ENCODE data around the gene PEX5L. TPM values are rescaled to one million over a fixed set of nuclear protein-coding genes. Genes with fewer than 3 reads are reported as not detected.

Gene PEX5L
- total RNA-seq, 2 experiments from 2014 or later: not detected

- no peaks in the 10 kb centered on the region for H3K4me1 ChIP-seq (ENCODE audit: insufficient read depth, low read length)
- H3K27ac Mint-ChIP-seq: no peak overlapping the region
- CTCF ChIA-PET: no interaction called here
- no peak for TF ChIP-seq CTCF (IDR thresholded peaks at IDR 0.05)
- intact Hi-C loops (cut with DNase I, micrococcal nuclease): no loop called here
- H3K27me3 Mint-ChIP-seq: peaks cover 4% of the 10 kb centered on the region
- POLR2A ChIA-PET: no interaction called here
- H3K4me1 Mint-ChIP-seq (ENCODE audit: low read depth): no peaks in the 10 kb centered on the region
- H3K27ac ChIP-seq (ENCODE audit: low read depth in 1 of 2, low read length in 2 of 2): no peak overlapping the region
- H3K9me3 Mint-ChIP-seq: no peaks in the 10 kb centered on the region
- no peaks in the 10 kb centered on the region for H3K36me3 Mint-ChIP-seq (ENCODE audit: low read depth)
- H3K27me3 ChIP-seq (ENCODE audit: control insufficient read depth in 1 of 2, insufficient read depth in 2 of 2, low read length in 2 of 2): peaks cover 0 to 5% of the 10 kb centered on the region in 2 experiments
- H3K36me3 ChIP-seq (ENCODE audit: insufficient read depth, low read length): no peaks in the 10 kb centered on the region
- ATAC-seq (ENCODE audit: poor library complexity) (no peak), DNase-seq (no peak)
- H3K4me3 ChIP-seq (ENCODE audit: low read length): no peak overlapping the region
- no peaks in the 10 kb centered on the region for H3K9me3 ChIP-seq (ENCODE audit: control insufficient read depth in 1 of 2, insufficient read depth in 1 of 2, low read length in 2 of 2)
- no peak overlapping the region for H3K4me3 Mint-ChIP-seq
Observed at GRCh38 chr3:179881791-179882190, 154.9 kb downstream of the PEX5L start.

- H3K4me1 ChIP-seq (ENCODE audit: insufficient read depth, low read length): no peaks in the 10 kb centered on the region
- H3K9me3 Mint-ChIP-seq: no peaks in the 10 kb centered on the region
- H3K4me3 ChIP-seq (ENCODE audit: low read length): no peak overlapping the region
- DNase-seq (no peak), ATAC-seq (ENCODE audit: poor library complexity) (no peak)
- no peaks in the 10 kb centered on the region for H3K4me1 Mint-ChIP-seq (ENCODE audit: low read depth)
- CTCF ChIA-PET: no interaction called here
- no peak overlapping the region for H3K27ac Mint-ChIP-seq
- TF ChIP-seq CTCF (IDR thresholded peaks at IDR 0.05): no peak
- H3K27me3 Mint-ChIP-seq: peaks cover 2% of the 10 kb centered on the region
- H3K36me3 ChIP-seq (ENCODE audit: insufficient read depth, low read length): no peaks in the 10 kb centered on the region
- H3K36me3 Mint-ChIP-seq (ENCODE audit: low read depth): no peaks in the 10 kb centered on the region
- no peak overlapping the region for H3K27ac ChIP-seq (ENCODE audit: low read depth in 1 of 2, low read length in 2 of 2)
- no peak overlapping the region for H3K4me3 Mint-ChIP-seq
- H3K9me3 ChIP-seq (ENCODE audit: control insufficient read depth in 1 of 2, insufficient read depth in 1 of 2, low read length in 2 of 2): no peaks in the 10 kb centered on the region
- intact Hi-C loops (cut with DNase I, micrococcal nuclease): no loop called here
- POLR2A ChIA-PET: no interaction called here
- peaks cover 0 to 5% of the 10 kb centered on the region in 2 experiments for H3K27me3 ChIP-seq (ENCODE audit: control insufficient read depth in 1 of 2, insufficient read depth in 2 of 2, low read length in 2 of 2)
Observed at GRCh38 chr3:179880868-179881267, 155.9 kb downstream of the PEX5L start.

DNA sequence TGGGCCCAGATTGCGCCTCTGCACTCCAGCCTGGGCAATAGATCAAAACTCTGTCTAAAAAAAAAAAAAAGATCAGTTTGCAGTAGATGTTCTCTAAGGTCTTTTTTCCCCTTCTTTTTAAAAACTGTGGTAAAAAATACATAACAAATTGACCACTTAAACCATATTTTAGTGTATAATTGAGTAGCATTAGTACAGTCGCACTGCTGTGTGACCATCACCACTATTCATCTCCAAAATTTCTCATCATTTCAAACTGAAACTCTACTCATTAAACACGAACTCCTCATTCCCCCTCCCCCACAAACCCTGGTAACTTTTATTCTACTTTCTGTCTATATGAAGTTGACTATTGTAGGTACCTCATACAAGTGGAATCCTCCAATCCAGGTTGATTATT is 160.3 kb downstream of the PEX5L start:
- TF ChIP-seq CTCF (IDR thresholded peaks at IDR 0.05): no peak
- ChIA-PET POLR2A (no interaction called here), CTCF (interaction anchor here (1.0 kb wide), 1 partner anchor 9 kb away, joined by 3 read pairs; no protein-coding TSS in a partner anchor)
- H3K36me3 Mint-ChIP-seq (ENCODE audit: low read depth): no peaks in the 10 kb centered on the region
- H3K4me3 ChIP-seq (ENCODE audit: low read length): no peak overlapping the region
- no peaks in the 10 kb centered on the region for H3K4me1 Mint-ChIP-seq (ENCODE audit: low read depth)
- intact Hi-C loops (cut with DNase I, micrococcal nuclease): no loop called here
- DNase-seq: no peak
- H3K27me3 Mint-ChIP-seq: no peaks in the 10 kb centered on the region
- no peak overlapping the region for H3K4me3 Mint-ChIP-seq
- no peaks in the 10 kb centered on the region for H3K9me3 Mint-ChIP-seq
- peaks cover 0 to 5% of the 10 kb centered on the region in 2 experiments for H3K27me3 ChIP-seq (ENCODE audit: control insufficient read depth in 1 of 2, insufficient read depth in 2 of 2, low read length in 2 of 2)
- H3K36me3 ChIP-seq (ENCODE audit: insufficient read depth, low read length): no peaks in the 10 kb centered on the region
- no peaks in the 10 kb centered on the region for H3K4me1 ChIP-seq (ENCODE audit: insufficient read depth, low read length)
- H3K27ac Mint-ChIP-seq: no peak overlapping the region
- ATAC-seq (ENCODE audit: poor library complexity): no peak
- no peak overlapping the region for H3K27ac ChIP-seq (ENCODE audit: low read depth in 1 of 2, low read length in 2 of 2)
- no peaks in the 10 kb centered on the region for H3K9me3 ChIP-seq (ENCODE audit: control insufficient read depth in 1 of 2, insufficient read depth in 1 of 2, low read length in 2 of 2)

Measured in CD4-positive, alpha-beta T cell (primary cell).